HG03432 (cell line): ENCODE data around the gene C19orf47.
"Not testable (repeated sequence)": the region's sequence is repeated elsewhere in the genome, so short reads cannot be mapped to it uniquely, and the experiment has no call there.

Source experiments
- ATAC-seq: cut with Tn5 transposase; IDR thresholded peaks from one replicate; pipeline ENCODE4 v1.9.1; 2021; ENCODE audit warnings: mild to moderate bottlenecking, moderate library complexity; ENCODE audit not compliant: unreplicated experiment

C19orf47 gene

GRCh38 chr19:40355975-40356680 is 7.9 kb upstream of the C19orf47 start:
- ATAC-seq, result no peak

DNA sequence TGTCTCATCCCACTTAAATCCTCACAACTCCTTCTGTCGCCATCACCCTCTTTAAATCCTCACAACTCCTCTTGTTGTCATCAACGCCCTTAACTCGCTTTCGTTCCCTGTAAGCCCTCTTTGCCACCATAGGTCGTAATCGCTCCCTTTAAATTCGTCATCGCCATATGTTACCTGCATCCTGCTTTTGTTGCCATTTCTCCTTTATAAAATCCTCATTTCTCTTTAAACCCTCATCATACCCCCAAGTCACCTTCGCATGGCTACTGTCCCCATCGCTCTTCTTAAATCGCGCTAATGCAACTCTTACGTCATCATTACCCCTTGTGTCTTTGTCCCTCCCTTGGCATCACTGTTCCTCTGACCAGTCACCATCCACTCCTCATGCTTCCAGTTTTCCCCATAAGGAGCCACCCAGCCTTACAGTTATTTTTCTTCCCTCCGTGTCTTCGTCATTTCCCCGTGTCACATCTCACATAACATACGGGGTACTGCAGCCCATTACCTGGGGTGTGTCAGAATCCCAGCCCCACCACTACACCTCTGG is 837 bp upstream of the C19orf47 start:
- no peak for ATAC-seq

- no peak for ATAC-seq
Measured at GRCh38 chr19:40344422-40344821, 3.8 kb downstream of the C19orf47 start.

- ATAC-seq, result no peak
Measured at GRCh38 chr19:40342644-40343311, 5.4 kb downstream of the C19orf47 start.

DNA sequence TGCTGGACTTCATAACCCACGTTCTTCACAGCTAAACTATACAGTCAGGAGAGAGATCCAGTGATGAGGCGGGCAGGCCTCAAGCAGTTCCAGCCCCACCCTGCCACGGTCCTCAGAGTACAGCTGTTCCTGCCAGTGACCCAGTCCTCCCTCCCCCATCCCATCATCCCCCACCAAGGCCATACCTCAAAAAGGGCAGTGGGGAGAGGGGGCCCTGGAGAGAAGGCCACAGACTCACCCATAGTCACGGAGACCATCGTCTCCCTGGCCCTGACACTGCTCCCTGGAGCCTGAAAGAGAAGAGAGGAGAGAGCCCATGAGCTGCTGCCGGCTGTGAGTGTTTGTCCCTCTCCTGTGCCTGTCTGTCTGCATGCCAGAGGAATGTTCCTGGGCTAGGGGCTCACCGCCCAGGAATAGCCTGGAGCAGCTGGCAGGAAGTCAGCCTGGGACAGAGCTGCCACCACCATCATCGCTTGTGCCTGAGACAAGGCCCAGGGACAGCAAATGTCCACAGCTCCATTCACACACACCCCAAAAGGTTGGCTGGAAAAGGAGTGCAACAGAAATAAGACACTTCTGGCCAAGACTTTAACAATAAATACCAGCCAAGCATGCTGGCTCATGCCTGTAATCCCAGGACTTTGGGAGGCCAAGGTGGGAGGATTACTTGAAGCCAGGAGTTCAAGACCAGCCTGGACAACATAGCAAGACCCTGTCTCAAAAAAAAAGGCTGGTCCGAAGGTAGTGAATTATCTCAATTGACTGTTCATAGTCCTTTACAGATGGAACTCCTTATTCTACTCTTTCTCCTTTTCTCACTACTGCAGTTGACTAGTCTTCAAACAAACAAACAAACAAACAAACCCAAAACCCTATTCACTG is 6.4 kb downstream of the C19orf47 start:
- ATAC-seq, result no peak

DNA sequence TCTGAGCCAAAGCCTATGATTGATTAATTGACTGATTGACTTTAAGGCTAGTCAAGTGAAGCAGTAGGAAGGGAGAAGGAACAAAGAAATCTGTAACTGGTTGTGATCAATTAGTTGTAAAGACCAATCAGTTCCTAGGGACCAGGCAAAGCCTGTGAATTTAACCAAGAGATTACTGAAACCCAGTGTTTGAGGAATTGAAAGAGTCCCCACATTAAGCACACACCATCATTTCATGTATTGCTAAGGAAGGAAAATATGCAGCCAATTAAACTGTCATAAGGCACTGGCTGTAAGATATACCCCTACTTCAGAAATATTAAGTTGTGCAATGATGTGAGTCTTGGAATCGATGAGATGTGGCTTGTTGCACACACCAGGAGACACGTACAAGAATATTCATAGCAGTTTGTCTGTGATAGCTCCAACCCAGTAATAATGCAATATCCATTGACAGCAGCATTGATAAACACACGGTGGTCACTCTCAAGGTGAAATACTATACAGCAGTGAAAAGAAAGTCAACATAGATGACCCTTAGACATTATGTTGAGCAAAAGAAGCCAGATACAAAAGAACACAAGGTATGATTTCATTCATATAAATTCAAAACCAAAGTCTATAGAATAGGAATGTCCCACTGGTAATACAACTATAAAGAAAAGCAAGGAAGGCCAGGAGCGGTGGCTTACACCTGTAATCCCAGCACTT is 9.0 kb downstream of the C19orf47 start:
- no peak for ATAC-seq

DNA sequence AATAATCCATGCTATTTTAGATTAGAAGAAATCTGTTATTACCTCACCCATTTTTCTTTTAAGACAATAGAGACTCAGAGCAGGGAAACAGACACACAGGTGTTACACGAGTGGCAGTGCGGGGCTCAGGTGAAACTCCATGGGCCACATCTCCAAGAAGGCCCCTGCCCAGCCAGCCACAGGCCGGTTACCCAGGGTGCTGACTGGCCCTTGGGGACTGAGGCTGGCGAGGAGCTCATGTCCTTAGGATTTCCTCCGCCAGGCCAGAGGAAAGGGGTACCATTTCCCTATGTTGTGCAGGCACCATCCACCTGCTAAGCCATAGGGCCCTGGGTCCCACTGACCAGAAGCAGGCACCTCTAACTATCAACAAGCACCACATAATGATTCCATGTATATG is 10.6 kb downstream of the C19orf47 start:
- ATAC-seq, result no peak

- ATAC-seq, result no peak
Measured at GRCh38 chr19:40337107-40337506, 11.1 kb downstream of the C19orf47 start.

DNA sequence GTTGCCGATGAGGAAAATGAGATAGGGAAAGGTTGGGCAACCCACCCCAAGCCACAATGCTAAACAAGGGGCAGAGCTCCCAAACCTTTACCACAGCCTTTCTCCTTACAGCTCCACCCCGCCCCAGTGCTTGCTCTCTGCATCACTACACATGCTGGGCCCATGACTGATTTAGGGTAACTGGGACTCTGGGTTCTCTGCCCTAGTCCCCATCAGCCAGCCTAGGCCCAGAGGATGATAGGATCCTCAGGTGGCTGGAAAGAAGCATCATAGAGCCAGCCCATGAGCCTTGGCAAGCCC is 11.6 kb downstream of the C19orf47 start:
- ATAC-seq, result no peak

DNA sequence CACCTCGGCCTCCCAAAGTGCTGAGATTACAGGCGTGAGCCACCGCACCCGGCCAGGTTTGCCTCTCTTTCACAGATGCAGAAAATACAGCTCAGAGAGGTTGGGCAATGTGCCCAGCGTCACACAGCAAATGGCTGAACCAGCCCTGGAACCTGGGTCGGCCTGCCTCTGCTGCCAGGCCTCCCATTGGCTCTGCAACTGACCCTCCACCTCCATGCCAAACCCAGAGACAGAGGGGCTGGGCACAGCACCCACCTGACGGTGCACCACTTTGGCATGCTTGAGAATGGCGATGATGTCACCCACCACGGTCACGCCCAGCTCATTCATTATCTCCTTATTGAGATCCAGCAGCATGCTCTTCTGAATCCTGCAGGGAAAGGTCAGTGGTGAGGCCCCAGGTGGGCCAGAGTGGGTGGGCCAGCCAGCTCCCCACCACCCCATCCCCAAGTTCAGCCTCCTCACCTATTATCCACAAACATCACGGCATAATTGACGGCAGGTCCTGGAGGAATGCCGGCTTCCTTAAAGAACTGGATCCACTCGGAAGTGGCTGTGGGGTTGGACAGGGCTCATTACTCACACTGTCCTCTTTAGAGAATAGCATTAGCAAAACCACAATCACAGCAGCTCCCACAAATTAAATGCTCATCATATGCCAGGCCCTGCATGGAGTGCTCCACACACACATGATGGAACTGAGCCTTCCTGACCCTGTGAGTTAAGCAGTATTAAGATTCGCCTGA is 12.2 kb downstream of the C19orf47 start:
- no peak for ATAC-seq

GRCh38 chr19:40335101-40335500 is 13.1 kb downstream of the C19orf47 start:
- no peak for ATAC-seq

GRCh38 chr19:40333083-40333482 is 15.1 kb downstream of the C19orf47 start:
- ATAC-seq, result not testable (repeated sequence)

DNA sequence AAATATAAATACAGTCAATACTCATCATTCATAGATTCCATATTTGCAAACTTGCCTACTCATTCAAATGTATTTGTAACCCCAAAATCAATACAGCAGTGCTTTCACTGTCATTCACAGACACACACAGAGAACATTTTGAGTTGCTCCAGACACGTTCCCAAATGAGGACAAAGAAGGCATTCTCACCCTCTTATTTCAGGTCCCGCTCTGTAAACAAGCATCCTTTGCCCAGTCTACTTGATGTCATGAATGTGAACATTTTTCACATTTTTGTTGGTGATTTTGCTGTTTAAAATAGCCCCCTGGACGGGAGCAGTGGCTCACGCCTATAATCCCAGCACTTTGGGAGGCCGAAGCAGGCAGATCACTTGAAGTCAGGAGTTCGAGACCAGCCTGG is 15.5 kb downstream of the C19orf47 start:
- no peak for ATAC-seq

GRCh38 chr19:40331052-40331451 is 17.1 kb downstream of the C19orf47 start:
- ATAC-seq, result no peak

DNA sequence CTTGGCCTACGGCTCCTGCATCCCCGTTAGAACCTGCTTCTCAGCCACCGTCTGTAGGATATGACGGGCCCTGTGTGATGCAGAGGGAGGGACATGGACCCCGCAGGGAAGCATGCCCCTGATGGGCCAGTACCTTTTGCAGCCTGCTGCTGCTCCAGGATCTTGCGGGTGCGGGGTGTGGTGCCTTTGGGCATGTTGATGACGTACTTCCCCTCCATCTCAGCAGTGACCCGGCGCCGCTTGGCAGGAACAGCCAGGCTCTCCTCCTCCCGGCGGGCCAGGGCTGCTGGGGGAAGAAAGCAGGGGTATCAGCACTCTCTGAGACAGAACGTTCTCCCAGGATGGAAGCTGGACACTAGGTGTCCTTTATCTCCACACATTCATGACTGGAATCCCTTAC is 22.0 kb downstream of the C19orf47 start:
- no peak for ATAC-seq

GRCh38 chr19:40323705-40324104 is 24.5 kb downstream of the C19orf47 start:
- ATAC-seq, result no peak

DNA sequence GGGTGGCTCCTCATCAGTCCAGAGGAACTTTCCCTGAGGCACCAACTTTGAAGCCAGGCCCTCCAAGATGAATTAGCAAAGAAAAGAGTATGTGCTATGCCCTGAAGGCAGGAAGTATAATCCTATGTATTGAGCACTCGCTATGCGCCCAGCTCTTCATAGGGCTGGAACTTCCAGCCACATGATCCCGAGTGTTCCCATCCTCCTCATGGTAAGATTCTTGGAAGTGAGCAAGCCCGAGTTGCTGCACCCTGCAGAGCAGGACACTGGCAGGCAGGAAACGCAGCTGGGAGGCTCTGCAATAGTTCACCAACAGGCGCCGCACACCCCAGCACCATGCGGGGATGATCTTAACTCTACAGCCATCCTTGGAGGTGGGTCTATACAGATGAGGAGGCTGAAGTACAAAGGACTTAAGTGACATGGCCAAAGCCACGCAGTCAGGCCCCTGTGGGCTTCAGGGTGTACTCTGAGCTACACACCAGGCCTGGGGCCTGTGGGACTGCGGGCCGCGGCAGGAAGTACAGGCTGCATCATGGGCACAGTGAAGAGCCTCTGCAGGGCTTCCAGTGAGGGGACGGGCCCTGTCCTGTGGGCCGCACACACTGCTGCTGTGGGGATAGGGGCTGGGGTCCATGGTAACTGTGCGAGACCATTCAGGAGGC is 25.1 kb downstream of the C19orf47 start:
- ATAC-seq, result no peak

GRCh38 chr19:40322271-40322610 is 26.0 kb downstream of the C19orf47 start:
- ATAC-seq, result no peak

DNA sequence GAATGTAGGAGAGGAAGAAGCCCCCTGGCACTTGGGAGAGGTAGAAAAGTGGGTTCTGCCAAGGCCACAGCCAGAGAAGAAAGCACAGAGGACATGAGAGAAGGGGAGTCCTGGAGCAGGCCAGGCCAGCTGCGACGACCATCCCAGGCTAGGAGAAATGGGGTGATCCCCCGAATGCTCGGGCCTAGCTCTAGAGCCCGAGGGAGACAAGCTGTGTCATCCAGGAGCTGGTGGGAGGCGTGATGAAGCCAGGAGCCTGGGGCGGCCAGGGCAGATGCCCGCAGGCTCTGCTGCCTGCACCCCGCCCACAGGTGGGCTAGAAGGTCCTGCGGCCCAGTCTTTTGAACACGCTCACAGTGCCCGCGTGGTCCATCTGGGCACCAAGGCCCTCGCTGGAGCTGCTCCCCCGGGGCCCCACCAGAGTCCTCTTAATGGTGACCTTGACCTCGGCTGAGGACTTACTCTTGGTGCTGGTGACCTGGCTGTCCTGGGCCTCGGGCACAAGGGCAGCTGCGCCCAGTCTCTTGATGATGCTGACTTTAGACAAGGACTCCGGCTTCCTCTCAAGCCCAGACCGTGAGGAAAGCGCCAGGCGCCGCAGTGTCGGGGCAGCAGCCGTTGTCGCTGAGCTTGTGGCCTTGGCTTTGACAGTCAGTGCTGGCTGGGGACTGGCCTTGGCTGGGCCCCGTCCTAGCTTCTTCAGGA is 26.5 kb downstream of the C19orf47 start:
- ATAC-seq, result no peak
